Measurements from ENCODE around the gene ETFA.

DNA sequence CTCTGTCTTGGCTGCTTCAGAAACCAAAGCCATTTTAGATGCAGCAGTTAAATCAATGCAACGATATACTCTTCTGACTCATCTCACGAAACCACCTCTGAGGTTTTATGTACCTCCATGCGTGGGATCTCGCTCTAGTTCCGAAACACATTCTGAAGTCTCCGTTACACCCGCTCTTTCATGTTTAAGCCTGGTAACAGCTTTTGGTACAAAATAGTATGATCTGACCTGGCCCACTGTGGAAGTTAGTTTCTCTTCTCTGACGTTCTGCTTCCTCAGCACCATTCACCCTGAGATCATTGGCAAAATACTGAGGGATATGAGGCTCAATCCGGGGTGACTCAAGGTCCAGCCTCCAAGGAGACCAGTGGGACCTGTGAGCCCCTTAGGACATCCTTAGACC, 129.6 kb downstream of the ETFA start:
- TF ChIP-seq POLR2A (IDR thresholded peaks at IDR 0.05) (no peak), CTCF (IDR thresholded peaks at IDR 0.05 in 8 of 11, conservative IDR thresholded peaks at IDR 0.05 in 3 of 11) (no peak)
